Activated naive CD8-positive, alpha-beta T cell treated with anti-CD3 and anti-CD28 coated beads, Interleukin-2, amount 10 ng/mL, durations not matched to agents 7 days and 5 days (primary cell): ENCODE measurements around the gene AJAP1. TPM values are rescaled to one million over a fixed set of nuclear protein-coding genes. Genes with fewer than 3 reads are reported as not detected.
"Not testable (repeated sequence)": the region's sequence is repeated elsewhere in the genome, so short reads cannot be mapped to it uniquely, and the experiment has no call there.

Experiments used
- ATAC-seq: fragments of 150-1000 bp; cut with Tn5 transposase; one replicate; pipeline ENCODE4 v1.10.0; 2021; ENCODE audit warnings: low read depth, moderate library complexity
- POLR2A ChIA-PET: fragments of 350-600 bp; sonication (Branson Sonifier 250); formaldehyde crosslinking; loops from one replicate; lab custom pipeline; 2021; ENCODE audit warnings: antibody characterized with exemption; lab: Charles Lee
- DNase-seq: peaks from one replicate; pipeline ENCODE4 v3.0.0; 2021
- H3K27ac Mint-ChIP-seq: one replicate; pipeline ENCODE4 v1.8.0; 2022; ENCODE audit warnings: mild to moderate bottlenecking, mixed read lengths
- H3K27me3 Mint-ChIP-seq: one replicate; pipeline ENCODE4 v1.8.0; 2022; ENCODE audit warnings: mild to moderate bottlenecking, moderate library complexity, mixed read lengths
- H3K36me3 Mint-ChIP-seq: one replicate; pipeline ENCODE4 v1.8.0; 2021; ENCODE audit warnings: mild to moderate bottlenecking, mixed read lengths
- H3K4me1 Mint-ChIP-seq: one replicate; pipeline ENCODE4 v1.8.0; 2021; ENCODE audit warnings: mixed read lengths
- H3K4me3 Mint-ChIP-seq: one replicate; pipeline ENCODE4 v1.8.0; 2022; ENCODE audit warnings: mild to moderate bottlenecking, moderate library complexity, mixed read lengths
- H3K9me3 Mint-ChIP-seq: one replicate; pipeline ENCODE4 v1.8.0; 2021; ENCODE audit warnings: mixed read lengths
- total RNA-seq, 2 experiments: library from RNA; stranded (reverse); gene quantifications; one replicate each; pipeline ENCODE4 v1.2.3, GENCODE V29; 2021

The AJAP1 gene, protein sequence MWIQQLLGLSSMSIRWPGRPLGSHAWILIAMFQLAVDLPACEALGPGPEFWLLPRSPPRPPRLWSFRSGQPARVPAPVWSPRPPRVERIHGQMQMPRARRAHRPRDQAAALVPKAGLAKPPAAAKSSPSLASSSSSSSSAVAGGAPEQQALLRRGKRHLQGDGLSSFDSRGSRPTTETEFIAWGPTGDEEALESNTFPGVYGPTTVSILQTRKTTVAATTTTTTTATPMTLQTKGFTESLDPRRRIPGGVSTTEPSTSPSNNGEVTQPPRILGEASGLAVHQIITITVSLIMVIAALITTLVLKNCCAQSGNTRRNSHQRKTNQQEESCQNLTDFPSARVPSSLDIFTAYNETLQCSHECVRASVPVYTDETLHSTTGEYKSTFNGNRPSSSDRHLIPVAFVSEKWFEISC
- total RNA-seq: not detected

DNA sequence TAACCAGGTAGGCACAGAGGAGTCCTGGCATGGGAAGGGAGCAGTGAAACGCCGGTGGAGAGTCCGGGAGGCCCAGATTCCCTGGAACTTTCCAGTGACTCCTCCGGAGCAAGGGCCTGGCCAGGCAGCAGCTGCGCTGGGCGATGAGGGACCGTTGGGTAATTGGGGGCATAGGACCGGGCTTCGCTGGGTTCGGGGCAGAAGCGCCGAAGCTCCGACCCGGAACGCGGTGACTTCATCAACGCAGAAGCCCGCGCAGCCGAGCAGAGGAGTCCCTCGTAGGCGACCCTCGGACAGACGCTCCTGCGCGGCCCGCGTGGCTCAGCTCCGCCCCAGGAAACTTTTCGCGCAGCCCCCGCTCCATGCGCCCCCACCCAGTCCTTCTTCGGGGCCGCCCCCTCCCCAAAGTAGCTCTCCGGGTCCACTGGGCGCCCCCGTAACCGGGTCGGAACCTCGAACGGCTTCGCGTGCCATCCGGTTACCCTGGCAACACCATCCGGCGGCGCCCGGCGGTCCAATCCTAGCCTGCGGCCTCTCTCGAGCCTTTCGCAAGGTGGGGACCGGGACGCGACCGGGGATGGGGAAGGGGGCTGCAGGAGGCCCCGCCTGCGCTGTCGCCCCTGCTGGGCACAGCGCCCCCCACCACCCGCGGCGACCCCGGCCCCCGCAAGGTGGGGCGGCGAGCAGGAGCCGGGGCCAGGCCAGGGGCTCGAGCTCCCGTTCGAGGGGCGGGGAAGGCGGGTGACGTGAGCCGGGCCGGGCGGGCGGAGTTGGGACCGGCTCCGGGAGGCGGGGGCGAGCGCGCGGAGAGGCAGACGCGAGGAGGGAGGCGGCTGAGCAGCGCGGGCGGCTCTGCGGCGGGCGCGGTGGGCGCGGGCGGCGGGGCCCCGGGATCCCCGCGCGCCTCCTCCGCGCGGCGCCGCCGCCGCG, at the start of gene AJAP1:
Gene AJAP1 (plus strand): TSS at position 814 of the 930 bp plus-strand sequence. CDS start 817 bp downstream, outside the sequence.
- no peaks in the 10 kb centered on the region for H3K9me3 Mint-ChIP-seq
- peak within 1 kb of the TSS; percentile 42 for H3K27ac Mint-ChIP-seq
- no peak for ATAC-seq
- peak; percentile 30 for DNase-seq
- peaks cover 31% of the 10 kb centered on the region for H3K27me3 Mint-ChIP-seq
- no peak within 1 kb of the TSS for H3K4me3 Mint-ChIP-seq
- POLR2A ChIA-PET: no interaction called here
- peaks cover 3% of the 10 kb centered on the region for H3K4me1 Mint-ChIP-seq
- no peaks in the 10 kb centered on the region for H3K36me3 Mint-ChIP-seq

GRCh38 chr1:4605158-4605557, 49.3 kb upstream of the AJAP1 start:
- POLR2A ChIA-PET: no interaction called here
- no peak for ATAC-seq
- Mint-ChIP-seq H3K27ac (no peak overlapping the region), H3K4me3 (no peak overlapping the region), H3K27me3 (peaks cover 2% of the 10 kb centered on the region), H3K9me3 (peaks cover 4% of the 10 kb centered on the region), H3K4me1 (no peaks in the 10 kb centered on the region), H3K36me3 (no peaks in the 10 kb centered on the region)
- no peak for DNase-seq

GRCh38 chr1:4611563-4612341, 42.7 kb upstream of the AJAP1 start:
- Mint-ChIP-seq H3K9me3 (peaks cover 6% of the 10 kb centered on the region), H3K4me3 (no peak overlapping the region), H3K4me1 (no peaks in the 10 kb centered on the region), H3K27me3 (no peaks in the 10 kb centered on the region), H3K27ac (no peak overlapping the region), H3K36me3 (no peaks in the 10 kb centered on the region)
- POLR2A ChIA-PET: no interaction called here
- DNase-seq: no peak
- no peak for ATAC-seq

- Mint-ChIP-seq H3K27me3 (no peaks in the 10 kb centered on the region), H3K36me3 (no peaks in the 10 kb centered on the region), H3K27ac (no peak overlapping the region), H3K4me3 (no peak overlapping the region), H3K9me3 (peaks cover 6% of the 10 kb centered on the region), H3K4me1 (no peaks in the 10 kb centered on the region)
- POLR2A ChIA-PET: no interaction called here
- ATAC-seq (no peak), DNase-seq (no peak)
Observed at GRCh38 chr1:4612991-4613390, 41.4 kb upstream of the AJAP1 start.

DNA sequence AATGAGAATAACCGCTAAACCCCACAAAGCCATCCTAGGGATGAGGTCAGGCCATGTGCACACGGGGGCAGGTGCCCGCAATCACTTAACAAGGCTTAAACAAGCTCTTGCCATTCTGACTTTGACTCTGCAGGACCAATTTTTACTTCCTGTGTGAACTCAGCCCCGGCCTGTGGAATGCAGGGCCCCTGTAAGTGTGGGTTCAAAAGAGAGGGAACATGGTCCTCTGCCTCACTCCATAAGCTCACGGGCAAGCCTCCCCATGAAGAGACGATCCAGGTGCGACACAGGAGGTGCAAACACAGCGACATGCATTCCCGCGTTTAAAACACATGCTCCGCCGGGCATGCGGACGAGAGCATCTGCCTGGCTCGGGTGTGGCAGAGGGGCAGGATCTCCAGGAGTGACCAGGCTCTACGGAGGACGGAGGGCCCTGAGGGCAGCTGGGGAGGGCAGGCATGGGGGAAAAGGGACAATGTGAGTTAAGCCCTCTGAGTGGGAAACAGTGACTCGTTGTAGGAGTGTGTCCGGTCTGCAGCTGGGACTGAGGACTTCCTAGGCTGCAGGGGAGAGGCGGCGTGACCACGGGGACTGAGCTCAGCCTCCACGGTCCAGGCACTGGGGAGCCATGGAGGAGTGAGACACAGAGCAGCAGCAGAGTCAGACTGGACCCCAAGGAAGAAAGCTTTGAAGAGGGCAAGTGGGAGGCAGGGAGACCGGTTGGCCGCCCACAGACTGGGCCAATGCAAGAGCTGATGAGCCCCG, 40.6 kb upstream of the AJAP1 start:
- Mint-ChIP-seq H3K4me1 (no peaks in the 10 kb centered on the region), H3K36me3 (no peaks in the 10 kb centered on the region), H3K27ac (no peak overlapping the region), H3K4me3 (no peak overlapping the region), H3K27me3 (no peaks in the 10 kb centered on the region), H3K9me3 (peaks cover 4% of the 10 kb centered on the region)
- no peak for ATAC-seq
- POLR2A ChIA-PET: no interaction called here
- no peak for DNase-seq

DNA sequence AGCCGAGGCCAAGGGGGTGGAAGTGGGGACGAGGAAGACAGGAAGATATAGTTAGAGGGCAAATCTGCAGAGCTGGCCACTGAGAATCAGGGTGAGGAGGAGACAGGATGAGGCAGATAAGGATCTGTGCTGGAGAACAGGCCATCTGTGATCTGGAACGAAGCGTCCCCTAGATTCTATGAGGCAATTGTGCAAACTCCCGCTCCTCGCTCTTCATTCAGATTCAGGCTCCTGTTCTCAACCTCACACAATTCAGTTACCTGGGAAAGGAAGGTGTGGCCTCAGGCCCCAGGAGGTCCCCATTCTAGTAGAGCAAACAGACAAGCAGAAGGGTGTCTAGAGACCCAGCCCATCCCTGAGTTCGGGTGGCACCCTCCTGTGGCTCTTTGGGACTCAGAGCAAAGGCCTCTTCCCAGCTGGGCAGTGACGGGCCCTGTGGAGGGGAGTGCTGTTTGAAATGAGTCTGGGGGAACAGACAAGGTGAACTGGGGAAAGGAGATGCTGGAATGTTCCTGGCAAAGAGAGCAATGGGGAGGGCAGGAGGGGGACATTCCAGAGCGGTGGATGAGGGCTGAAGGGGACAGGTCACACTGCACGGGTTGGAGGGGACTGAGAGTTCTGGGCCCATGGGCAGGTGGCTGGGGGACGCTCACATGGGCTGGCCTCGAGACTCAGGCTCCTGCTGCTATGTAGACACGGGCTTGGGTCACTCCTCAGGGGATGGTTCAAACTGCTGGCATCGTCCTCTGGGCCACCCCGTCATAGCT, 39.9 kb upstream of the AJAP1 start:
- DNase-seq: no peak
- no peak overlapping the region for H3K27ac Mint-ChIP-seq
- no peaks in the 10 kb centered on the region for H3K27me3 Mint-ChIP-seq
- no peak overlapping the region for H3K4me3 Mint-ChIP-seq
- H3K36me3 Mint-ChIP-seq: no peaks in the 10 kb centered on the region
- POLR2A ChIA-PET: no interaction called here
- no peak for ATAC-seq
- no peaks in the 10 kb centered on the region for H3K4me1 Mint-ChIP-seq
- peaks cover 2% of the 10 kb centered on the region for H3K9me3 Mint-ChIP-seq

DNA sequence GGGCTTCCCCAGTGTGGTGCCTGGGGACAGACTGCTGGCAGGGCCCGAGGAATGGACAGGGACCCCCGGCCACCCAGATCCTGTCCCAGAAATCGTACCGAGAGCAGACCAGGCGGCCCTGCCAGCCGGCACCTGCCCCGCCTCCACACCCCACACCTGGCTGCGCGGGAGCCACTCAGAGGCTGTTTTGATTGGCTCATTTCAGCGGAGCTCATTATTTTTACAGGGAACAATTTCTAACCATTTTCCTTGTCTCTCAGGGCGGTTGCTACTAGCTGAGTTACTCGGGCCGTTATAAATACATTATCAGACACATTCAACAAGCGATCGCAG, 39.3 kb upstream of the AJAP1 start:
- Mint-ChIP-seq H3K4me1 (no peaks in the 10 kb centered on the region), H3K27ac (no peak overlapping the region), H3K9me3 (peaks cover 2% of the 10 kb centered on the region), H3K4me3 (no peak overlapping the region), H3K36me3 (no peaks in the 10 kb centered on the region), H3K27me3 (no peaks in the 10 kb centered on the region)
- ATAC-seq: no peak
- DNase-seq: no peak
- POLR2A ChIA-PET: no interaction called here

- no peaks in the 10 kb centered on the region for H3K4me1 Mint-ChIP-seq
- DNase-seq: no peak
- peaks cover 2% of the 10 kb centered on the region for H3K9me3 Mint-ChIP-seq
- POLR2A ChIA-PET: no interaction called here
- H3K4me3 Mint-ChIP-seq: no peak overlapping the region
- H3K36me3 Mint-ChIP-seq: no peaks in the 10 kb centered on the region
- no peak for ATAC-seq
- no peak overlapping the region for H3K27ac Mint-ChIP-seq
- H3K27me3 Mint-ChIP-seq: no peaks in the 10 kb centered on the region
Observed at GRCh38 chr1:4615501-4615900, 38.9 kb upstream of the AJAP1 start.

- Mint-ChIP-seq H3K4me1 (no peaks in the 10 kb centered on the region), H3K9me3 (no peaks in the 10 kb centered on the region), H3K27me3 (no peaks in the 10 kb centered on the region), H3K4me3 (no peak overlapping the region), H3K27ac (no peak overlapping the region), H3K36me3 (no peaks in the 10 kb centered on the region)
- POLR2A ChIA-PET: no interaction called here
- ATAC-seq: no peak
- DNase-seq: no peak
Observed at GRCh38 chr1:4616831-4617465, 37.5 kb upstream of the AJAP1 start.

DNA sequence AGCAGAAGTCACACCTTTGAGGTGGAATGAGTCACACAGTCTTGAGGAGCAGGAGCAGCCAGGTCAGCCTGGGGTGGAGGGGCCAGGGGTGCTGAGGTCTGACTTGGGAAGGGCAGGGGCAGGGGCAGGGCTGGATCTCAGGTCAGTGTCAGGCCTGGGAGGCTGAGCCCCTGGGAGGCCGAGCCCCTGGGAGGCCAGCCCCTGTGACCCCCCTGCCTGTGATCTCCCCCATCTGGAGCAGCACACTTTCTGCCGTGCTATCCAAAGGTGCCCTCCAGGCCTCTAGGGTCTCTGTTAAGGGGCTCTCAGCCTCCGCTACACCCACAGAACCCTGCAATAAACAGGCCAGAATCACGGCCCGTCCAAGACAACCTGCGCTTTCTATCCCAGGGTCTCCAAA, 36.9 kb upstream of the AJAP1 start:
- ATAC-seq: no peak
- H3K9me3 Mint-ChIP-seq: no peaks in the 10 kb centered on the region
- H3K4me3 Mint-ChIP-seq: no peak overlapping the region
- no peaks in the 10 kb centered on the region for H3K27me3 Mint-ChIP-seq
- DNase-seq: no peak
- no peaks in the 10 kb centered on the region for H3K4me1 Mint-ChIP-seq
- POLR2A ChIA-PET: no interaction called here
- H3K27ac Mint-ChIP-seq: no peak overlapping the region
- H3K36me3 Mint-ChIP-seq: no peaks in the 10 kb centered on the region

DNA sequence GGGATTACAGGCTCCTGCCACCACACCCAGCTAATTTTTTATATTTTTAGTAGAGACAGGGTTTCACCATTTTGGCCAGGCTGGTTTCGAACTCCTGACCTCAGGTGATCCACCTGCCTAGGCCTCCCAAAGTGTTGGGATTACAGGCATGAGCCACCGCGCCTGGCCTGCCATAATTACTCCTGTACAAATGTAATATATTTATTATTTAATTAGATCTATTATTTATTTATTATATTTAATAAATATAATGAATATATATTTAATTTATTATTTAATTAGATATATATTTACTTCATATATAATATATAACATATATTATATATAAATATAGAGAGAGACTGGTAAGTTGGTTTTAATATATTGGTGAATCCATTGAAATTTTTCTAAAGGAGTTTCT, 35.6 kb upstream of the AJAP1 start:
- H3K36me3 Mint-ChIP-seq, H3K4me1 Mint-ChIP-seq, ATAC-seq, DNase-seq, H3K27me3 Mint-ChIP-seq, POLR2A ChIA-PET, H3K9me3 Mint-ChIP-seq, H3K27ac Mint-ChIP-seq, H3K4me3 Mint-ChIP-seq: not testable (repeated sequence)

GRCh38 chr1:4621646-4622045, 32.8 kb upstream of the AJAP1 start:
- H3K4me3 Mint-ChIP-seq: no peak overlapping the region
- no peaks in the 10 kb centered on the region for H3K4me1 Mint-ChIP-seq
- DNase-seq (no peak), ATAC-seq (no peak)
- POLR2A ChIA-PET: no interaction called here
- no peaks in the 10 kb centered on the region for H3K27me3 Mint-ChIP-seq
- no peaks in the 10 kb centered on the region for H3K36me3 Mint-ChIP-seq
- no peaks in the 10 kb centered on the region for H3K9me3 Mint-ChIP-seq
- H3K27ac Mint-ChIP-seq: no peak overlapping the region
